Measurements from ENCODE around the gene CLIC3.

GRCh38 chr9:136983167-136983566 is 13.2 kb downstream of the CLIC3 start:
- TF ChIP-seq CHD2 (IDR thresholded peaks at IDR 0.05; ENCODE audit: low read length, partially characterized antibody) = no peak
- no peak for TF ChIP-seq CTCF (IDR thresholded peaks at IDR 0.05)
- TF ChIP-seq HOXA7 (CRISPR knock-in tag; IDR thresholded peaks at IDR 0.05) = no peak
- TF ChIP-seq EP300 (IDR thresholded peaks at IDR 0.05) = no peak
- no peak for TF ChIP-seq USF2 (IDR thresholded peaks at IDR 0.05)
- no peak for TF ChIP-seq NR3C1 (IDR thresholded peaks at IDR 0.05)
- no peak for TF ChIP-seq FOSL2 (IDR thresholded peaks at IDR 0.05)
- TF ChIP-seq FOSL2 (CRISPR knock-in tag; IDR thresholded peaks at IDR 0.05) = no peak
- no peak for TF ChIP-seq CHD4 (IDR thresholded peaks at IDR 0.05; ENCODE audit: borderline replicate concordance)
- no peak for TF ChIP-seq ESRRA (IDR thresholded peaks at IDR 0.05; ENCODE audit: borderline replicate concordance, low read length)
- TF ChIP-seq POLR2AphosphoS2 (conservative IDR thresholded peaks at IDR 0.05; ENCODE audit: low read length) = no peak
- no peak for TF ChIP-seq MAX (IDR thresholded peaks at IDR 0.05)
- no peak for TF ChIP-seq RARB (CRISPR knock-in tag; IDR thresholded peaks at IDR 0.05)
- TF ChIP-seq FOSB (CRISPR knock-in tag; IDR thresholded peaks at IDR 0.05) = no peak
